SU-DHL-6 (cell line): Measurements from ENCODE around the gene PLSCR5.

Experiments used
- EZH2phosphoT487 ChIP-seq: fragments of 200-600 bp; sonication (generic), shearing (Covaris generic); conservative IDR thresholded peaks from 2 replicates; pipeline ENCODE4 v1.6.1; 2018; ENCODE audit warnings: mild to moderate bottlenecking, antibody characterized with exemption, low read length, moderate library complexity, mixed read lengths
- TF ChIP-seq, protein P1 (sequence below): fragments of 200-600 bp; sonication (generic); IDR thresholded peaks from one replicate; pipeline ENCODE4 v1.5.1; 2017; ENCODE audit warnings: antibody characterized with exemption, mild to moderate bottlenecking, low read length, moderate library complexity; ENCODE audit not compliant: insufficient read depth, poor library complexity, severe bottlenecking

DNA sequence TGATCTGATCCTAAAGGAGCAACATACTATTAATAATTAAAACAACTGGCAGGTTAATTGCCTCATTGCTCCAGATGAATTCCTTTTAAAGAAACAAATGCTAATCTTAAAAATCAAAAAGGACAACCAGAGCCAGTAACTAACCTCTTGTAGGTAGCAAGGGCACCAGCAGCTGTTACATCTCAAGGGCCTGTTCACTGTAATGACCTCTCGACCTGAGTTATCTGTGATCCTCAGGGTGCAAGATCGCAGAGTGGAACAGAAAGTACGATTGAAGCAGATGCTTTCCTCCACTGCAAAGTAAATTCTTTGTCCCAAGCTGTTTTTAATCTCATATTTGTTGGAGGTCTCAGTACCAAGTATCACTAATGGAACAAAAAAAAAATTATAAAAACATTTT, 11.4 kb downstream of the PLSCR5 start:
- no peak for TF ChIP-seq EZH2phosphoT487
- TF ChIP-seq, protein P1, sequence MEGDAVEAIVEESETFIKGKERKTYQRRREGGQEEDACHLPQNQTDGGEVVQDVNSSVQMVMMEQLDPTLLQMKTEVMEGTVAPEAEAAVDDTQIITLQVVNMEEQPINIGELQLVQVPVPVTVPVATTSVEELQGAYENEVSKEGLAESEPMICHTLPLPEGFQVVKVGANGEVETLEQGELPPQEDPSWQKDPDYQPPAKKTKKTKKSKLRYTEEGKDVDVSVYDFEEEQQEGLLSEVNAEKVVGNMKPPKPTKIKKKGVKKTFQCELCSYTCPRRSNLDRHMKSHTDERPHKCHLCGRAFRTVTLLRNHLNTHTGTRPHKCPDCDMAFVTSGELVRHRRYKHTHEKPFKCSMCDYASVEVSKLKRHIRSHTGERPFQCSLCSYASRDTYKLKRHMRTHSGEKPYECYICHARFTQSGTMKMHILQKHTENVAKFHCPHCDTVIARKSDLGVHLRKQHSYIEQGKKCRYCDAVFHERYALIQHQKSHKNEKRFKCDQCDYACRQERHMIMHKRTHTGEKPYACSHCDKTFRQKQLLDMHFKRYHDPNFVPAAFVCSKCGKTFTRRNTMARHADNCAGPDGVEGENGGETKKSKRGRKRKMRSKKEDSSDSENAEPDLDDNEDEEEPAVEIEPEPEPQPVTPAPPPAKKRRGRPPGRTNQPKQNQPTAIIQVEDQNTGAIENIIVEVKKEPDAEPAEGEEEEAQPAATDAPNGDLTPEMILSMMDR: no peak
